Stimulated activated CD8-positive, alpha-beta memory T cell treated with anti-CD3 and anti-CD28 coated beads, Interleukin-7, amount 100 ng/mL, for 4 hours (primary cell): ENCODE results near the gene ZNF362.

Experiments used
- DNase-seq, 2 donors: peaks; one replicate each; pipeline ENCODE4 v3.0.0-alpha.2; 2020; ENCODE audit warnings: low read depth in 2 of 2

The ZNF362 gene

DNA sequence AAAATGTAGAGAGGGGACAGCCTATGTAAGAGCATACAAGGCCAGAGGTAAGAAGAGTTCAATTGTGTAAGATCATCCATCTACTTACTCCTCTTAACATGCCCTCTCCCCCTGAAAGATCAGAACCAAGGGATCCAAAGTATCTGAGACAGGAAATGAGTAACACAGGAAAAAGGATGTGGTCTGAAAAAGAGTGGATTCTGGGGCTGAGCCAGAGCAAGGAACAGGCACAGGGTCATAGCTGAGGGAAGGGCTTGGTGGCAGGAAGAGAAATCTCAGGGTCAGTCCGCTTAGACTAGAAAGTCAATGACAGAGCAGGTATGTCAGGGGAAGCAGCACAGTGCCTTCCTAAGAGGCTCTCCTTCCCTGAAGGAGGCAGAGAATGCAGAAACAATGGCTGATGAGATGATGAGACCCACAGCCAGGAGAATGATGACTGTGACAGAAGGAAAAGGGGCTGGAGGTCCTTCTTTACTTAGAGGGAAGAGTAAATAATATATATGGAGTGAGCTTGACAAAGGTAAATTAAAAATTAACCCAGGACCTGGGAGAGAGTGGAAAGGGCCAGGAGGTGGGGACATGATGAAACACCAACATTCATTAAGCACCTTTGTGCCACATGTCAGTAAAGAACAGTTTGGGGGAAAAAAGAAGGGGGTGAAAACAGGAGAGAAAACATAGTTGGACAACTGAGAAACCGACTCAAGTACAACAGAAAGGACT lies 90.8 kb downstream of the ZNF362 start:
- no peak for DNase-seq

DNA sequence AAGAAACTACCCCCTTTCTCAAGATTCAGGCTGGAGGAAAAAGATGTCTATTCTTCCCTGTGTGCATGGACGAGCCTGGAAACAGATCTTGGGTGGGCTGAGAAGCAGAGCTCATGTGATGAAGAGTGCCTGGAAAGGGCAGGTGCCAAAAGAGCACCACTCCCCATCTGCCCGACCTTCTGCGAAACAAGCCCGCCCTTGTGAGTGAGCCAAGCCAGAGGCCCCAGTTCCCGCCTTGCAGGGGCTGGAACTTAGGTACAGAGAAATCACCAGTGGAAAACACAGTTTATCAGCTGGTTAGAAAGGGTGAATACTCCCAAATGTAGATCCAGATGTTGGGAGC lies 91.3 kb downstream of the ZNF362 start:
- DNase-seq, result no peak

DNA sequence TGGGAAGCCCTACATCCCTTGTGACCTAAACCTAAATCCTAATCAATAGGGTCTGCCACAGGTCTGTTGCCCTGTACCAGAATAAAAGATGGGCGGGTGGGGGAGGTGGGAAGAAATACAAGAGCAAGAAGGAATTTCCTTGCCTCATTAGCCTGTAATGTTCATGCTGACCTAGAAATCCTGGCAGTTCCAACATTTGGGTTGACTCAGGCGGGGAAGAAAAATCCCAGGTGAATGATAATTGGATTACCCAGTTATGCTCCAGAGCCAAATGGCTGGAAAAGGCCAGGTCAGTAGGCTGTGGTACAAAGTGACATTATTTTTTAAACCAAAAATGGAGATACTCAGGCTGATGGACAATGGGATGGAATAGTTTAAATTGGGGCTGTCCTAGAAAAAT lies 91.9 kb downstream of the ZNF362 start:
- no peak for DNase-seq

DNA sequence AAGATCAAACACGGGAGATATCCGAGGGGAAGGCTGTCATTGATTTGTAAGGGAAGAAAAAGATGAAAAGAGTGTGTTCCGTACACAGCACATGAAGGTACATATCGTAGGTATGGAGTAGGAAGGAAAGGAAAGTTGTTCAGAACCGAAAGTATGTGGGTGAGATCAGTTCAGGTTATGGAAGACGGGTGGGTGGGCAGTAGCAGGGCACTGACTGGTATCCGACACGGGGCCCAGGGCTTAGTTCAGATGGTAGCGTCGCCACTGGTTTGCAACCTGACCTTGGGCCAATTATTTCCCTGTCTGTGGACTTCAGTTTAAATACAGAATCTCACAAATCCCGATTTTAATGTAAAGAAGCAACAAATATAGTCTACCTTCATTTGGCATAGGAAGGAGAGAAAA lies 92.4 kb downstream of the ZNF362 start:
- DNase-seq, result peak in 1 of 2 donors; percentile 16

DNA sequence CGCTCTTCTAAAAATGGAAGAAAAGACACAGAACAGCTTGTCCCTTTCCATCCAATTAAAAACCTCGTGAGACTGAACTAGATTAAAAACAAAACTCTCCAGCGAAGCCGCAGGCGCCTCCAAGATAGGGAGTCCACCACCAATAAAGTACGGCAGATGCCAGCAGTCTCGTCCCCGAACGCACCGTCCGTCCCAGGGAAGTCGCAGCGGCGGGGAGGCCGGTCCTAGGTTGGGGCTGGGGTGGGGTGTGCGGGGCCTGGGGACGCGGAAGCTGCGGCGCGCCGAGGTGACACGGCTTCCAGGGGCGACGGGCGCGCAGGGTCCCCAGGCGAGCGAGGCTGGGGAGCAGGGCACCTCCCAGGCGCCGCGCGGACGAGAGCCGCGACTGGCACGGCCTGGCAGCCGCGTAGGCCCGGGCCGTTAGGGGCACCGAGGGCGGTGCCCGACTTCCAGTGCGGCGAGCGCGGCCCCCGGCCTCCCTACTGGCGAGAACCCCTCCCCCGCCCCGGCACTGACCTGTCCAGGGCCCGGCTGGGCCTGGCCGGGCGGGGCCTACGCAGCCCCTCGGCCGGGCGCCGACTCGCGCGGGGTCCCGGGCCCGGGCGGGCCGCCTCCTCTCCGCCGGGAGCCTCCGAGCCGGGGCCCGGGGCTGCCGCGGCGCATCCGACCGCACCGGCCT lies 92.9 kb downstream of the ZNF362 start:
- DNase-seq, result peak in 1 of 2 donors; percentile 38

DNA sequence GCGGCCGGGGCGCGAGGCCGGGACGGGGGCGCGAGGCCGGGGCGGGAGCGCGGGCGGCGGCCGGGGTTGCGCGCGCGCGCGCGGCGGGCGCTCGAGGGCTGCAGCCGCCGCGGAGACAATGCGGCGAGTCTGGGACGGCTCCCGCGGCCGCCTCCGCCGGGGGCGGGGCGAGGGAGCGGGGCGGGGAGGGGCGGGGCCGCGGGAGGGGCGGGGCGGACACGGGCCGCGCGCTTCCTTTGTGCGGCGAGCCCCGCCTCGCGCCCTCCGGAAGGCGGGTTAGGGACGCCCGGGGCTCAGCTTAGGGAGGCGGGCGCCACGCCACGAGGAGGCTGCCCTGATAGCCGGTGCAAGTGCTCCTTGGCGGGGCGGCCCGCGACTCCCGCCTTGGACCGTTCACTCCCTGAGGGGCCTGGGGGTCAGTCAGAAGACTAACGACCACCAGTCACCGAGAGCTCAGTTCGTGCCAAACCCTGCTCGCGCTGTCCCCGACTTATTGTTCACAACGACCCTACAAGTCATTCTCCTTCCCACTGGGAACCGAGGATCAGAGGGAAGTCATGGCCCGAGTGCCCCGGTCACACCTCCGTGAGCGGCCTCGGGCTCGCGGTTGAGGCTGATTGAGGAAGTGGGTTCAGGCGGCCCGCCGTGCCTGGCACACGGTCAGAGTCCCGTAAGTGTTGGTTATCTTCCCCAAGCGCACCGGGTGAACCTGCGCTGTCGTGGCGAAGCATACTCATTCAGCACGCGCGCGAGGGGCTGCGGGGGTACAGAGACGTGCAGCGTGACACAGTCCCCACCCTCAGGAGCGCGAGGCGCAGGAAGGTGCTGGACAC lies 93.7 kb downstream of the ZNF362 start:
- peak; percentile 58 to 79 for DNase-seq
